Activated T-helper 9 cell treated with anti-CD3 and anti-CD28 coated beads, Interleukin-2, amount 50 U/mL, for 16 hours (primary cell): ENCODE data around the gene SCNN1A.
A peak's percentile ranks its signal among the peaks of the same experiment; 100 is the strongest.

Experiments
- DNase-seq: peaks from one replicate; pipeline ENCODE4 v3.0.0-alpha.2; 2020; ENCODE audit warnings: low read depth

Gene SCNN1A

DNA sequence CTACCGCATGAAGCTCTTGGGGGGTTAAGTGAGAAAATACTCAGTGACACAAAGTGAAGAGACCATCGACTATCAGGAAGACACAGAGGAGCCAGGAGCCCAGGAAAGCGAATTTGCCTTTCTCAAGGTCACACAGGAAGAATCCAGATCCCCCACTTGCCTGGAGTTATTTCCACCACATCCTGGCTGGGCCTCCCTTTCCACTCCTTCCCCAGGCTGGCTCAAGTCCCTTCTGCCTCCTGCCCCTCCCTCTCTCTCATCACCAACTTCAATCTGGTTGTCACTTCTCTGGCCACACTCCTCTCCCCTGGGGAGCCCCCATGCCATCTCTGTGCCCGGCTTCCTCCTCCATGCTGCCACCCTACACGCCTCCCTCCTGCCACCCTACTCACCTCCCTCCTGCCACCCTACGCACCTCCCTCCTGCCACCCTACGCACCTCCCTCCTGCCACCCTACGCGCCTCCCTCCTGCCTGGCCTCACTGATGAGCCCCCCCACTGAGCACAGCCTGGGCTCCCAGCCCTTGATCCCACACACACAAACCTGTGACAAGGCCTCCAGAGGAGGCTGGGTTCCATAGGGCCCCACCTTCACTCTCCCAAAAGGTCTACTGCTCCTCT, 6.3 kb downstream of the SCNN1A start:
- no peak for DNase-seq

DNA sequence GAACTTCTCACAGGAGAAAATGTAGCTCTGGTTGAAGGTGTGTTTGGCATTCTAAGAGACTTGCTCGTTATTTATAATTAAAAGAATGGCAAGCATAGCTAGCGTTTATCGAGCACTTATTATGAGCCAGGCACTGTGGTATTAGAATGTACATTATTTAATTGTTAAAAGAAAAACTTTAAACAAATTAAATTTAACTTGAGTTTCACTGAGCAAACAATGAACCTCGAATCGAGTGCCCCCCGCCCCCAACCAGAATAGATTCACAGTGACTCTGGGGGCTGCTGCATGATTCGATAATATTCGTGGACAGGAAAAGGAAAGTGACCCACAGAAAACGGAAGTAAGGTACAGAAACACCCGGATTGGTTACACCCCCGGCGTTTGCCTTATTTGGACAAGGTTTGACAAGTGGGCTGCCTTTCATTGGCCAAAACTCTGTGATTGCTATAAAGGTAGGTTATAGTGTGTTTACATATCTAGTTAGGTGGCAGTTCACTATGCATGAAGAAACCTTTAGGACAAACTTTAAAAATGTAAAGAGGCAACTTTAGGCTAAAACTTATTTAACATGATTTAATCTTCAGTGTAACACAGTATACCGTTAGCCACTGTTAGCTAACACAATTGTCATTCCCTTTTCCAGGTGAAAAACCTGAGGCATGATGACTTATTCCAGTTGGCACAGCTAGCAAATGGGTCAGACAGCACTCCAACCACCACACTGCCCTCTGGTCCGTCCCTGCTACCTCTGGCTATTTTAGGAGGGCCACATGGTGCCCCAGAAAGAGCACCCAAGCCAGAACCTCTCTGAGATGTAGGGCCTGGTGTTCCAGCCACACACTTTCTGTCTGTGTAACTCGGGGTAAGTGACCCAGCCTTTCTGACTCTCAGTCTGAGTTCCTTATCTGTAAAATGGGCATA, 7.1 kb downstream of the SCNN1A start:
- no peak for DNase-seq

DNA sequence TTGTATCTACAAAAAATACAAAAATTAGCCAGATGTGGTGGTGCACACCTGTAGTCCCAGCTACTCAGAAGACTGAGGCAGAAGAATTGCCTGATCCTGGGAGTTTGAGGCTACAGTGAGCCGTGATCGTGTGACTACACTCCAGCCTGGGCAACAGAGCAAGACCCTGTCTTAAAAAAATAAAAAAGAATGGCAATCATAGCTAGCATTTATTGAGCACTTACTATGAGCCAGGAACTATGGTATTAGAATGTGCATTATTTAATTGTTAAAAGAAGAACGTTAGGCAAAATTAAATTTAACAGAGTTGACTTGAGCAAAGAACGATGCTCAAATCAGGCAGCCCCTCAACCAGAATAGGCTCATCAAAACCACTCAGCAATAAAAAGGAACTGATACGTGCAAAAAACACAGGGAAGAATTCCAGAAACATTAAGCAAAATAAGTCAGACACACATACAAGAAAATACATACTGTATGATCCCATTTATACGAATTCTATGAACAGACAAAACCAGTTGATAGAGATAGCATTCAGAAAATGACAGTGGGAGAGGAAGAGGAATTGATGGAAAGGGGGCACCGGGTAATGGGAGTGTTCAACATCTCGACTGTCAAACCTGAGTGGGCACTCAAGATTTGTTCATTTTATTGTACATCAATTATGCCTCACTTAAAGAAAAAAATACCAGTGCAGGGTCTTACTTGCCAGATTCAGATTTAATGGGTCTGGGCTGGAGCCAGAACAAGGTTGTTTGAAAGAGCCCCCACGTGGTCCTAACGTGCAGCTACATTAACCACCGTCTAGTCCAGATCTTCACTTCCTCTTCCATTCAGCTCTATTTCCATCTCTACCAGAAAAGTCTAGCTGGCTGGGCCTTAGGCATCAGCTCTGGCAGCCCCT, 8.0 kb downstream of the SCNN1A start:
- no peak for DNase-seq

DNA sequence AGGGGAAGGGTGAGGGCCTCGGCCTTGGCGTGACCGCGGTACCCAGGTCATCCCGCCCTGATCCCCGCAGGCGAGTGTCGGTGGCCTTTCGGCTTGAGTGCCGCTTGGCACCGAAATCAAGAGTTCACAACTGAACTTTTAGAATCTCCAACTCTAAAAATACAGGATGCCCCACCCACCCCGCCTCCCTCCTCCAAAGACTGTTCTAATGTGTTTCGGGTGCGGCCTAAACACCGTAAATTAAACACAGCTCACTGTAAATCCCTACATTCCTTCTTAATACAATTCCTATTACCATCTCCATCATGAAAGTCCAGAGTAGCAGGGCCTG, 11.4 kb downstream of the SCNN1A start:
- DNase-seq: no peak

DNA sequence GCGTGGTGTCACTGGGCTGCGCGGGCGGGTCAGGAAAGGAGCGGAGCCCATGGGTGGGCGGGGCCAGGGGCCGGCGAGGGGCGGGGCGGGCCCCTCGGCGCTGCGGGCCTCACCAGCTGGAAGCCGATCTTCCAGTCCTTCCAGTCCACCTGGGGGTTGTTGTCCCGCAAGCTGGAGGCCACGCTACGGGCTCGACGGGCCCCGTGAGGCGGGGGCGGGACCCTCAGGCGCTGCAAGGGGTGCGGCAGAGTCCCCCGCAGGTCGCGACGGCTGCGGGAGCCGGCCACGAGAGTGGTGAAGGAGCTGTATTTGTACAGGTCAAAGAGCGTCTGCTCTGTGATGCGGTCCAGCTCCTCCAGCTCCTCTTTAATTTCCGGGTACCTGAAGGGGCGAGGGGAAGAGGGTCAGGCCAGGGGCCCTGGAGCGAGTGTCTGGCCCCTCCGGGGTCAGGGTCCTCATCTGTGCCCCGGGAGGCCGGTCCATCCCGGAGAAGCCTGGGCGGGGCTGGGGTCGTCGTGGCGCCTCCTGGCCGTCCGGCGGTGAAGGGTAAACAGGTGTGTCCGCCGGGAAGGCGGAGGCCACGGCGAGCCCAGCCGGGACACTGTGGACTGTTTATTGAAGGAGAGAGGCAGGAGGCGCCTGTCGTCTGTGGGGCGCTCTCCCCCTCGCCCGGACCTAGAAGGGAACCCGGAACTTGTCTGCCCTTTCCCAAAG, 11.9 kb downstream of the SCNN1A start:
- DNase-seq: peak; percentile 68

DNA sequence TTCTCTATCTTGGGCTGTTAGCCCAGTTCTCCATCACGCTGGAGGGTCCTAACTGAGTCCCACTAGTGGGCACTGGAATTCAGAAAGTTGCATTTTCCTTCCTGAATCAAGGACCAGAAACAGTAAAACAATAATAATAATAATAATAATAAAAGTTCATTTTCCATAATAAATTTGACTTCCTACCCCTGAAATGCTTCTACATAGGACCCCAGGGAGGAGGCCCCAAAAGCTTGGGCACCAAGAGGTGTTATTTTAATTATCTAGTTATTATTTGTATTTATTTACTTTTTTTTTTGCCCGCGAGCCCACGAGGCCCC, 12.4 kb downstream of the SCNN1A start:
- no peak for DNase-seq

DNA sequence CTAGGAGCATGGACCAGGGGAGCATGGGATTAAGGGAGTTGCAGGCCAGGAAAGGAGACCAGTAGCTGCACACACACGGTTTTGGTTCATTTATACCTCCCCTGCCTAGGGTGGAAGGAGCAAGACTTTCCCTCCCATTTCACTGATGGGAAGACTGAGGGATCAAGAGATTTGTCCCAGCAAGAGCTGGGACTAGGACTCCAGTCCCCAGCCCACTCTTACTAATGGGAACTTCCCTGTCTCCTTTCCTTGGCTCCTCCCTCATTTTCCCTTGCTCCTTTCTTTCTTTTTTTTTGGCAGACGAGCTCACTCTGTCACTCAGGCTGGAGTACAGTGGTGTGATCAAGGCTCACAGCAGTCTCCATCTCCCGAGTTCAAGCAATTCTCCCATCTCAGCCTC, 13.0 kb downstream of the SCNN1A start:
- DNase-seq: no peak

DNA sequence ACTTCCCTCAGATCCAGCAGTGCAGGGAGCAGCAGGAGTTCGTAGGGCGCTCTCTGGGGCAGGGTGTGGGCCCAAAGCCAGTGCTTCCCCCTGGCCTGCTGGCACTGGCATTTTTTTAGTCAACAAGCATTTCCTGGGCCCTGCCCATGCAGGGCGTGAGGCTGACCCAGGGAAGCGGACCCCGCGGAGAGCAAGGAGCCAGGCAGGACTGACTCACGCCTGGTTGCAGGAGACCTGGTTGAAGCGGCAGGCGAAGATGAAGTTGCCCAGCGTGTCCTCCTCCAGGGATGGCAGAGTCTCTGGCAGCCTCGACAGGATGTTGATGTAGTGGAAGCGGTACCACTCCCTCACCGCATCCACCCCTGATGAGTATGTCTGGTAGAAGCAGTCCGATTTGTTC, 13.5 kb downstream of the SCNN1A start:
- no peak for DNase-seq

DNA sequence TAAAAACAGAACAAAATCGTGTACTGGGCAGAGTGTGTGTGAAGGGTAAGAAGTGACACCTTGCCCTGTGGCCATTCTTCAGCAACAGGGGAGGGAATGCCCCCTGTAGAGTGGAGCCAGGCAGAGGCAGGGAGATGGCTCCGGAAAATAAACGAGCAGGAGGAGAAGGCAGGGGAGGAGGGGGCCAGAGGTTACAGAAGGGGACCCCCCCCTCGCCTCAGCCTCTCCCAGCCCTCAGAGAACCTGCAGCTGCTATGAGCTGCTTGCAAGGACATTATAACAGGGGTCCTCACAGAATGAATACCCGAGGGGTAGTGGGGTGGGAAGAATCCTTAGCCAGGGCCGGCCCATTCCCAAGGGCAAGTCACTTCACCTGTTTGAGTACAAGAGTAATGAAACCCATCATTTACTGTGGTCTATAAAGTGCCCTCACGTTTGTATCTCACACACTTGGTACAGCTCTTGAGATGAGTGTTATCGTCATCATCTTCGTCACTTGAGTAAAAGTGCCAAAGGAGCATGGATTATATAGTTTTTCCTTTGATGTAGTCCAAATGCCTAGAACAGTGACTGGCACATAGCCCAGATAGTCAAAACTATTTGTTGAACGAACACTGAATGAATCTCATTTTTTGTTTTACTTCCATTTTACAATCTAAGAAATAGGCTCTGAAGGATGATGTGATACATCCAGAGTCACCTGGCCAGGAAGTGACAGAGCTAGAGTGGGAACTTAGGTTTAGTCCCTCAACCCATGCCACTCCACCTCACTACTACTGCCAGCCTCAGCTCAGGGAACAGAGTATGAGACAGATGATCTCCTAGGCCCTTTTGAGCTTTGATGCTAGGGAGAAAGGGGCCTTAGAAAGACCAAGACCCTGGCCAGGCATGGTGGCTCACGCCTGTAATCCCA, 14.5 kb downstream of the SCNN1A start:
- no peak for DNase-seq

DNA sequence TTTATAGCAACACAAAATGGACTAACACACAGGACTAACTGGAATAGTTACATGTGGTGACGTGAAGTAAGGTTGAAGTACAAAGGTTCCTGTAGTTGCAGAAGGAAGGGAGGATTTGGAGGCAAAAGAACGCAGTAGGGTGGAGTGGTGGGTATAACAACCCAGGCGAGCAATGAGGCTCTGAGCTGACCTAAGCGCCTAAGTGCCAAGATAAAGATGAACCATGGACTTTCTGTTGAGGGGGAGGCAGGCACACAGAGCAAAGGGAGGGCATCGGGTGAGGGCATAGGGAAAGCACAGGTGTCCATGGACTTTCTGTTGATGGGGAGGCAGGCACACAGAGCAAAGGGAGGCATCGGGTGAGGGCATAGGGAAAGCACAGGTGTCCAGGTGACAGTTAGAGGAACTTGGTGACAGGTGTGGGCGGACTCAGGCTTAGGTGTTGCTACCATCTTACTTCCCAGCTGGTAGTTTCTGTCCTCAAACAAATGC, 15.2 kb downstream of the SCNN1A start:
- no peak for DNase-seq

DNA sequence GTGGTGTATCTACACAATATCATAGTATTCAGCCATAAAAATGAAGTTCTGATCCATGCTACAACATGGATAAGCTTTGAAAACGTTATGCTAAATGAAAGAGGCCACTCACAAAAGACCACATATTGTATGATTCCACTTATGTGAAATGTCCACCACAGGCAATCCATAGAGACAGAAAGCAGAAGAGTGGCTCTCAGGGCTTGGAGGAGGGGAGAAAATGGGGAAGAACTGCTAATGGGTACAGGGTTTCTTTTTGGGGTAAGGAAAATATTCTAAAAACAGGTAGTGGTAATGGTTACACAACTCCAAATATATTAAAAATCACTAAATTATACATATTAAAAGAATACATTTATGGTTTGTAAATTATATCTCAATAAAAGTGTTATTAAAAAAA, 16.5 kb downstream of the SCNN1A start:
- DNase-seq: no peak

DNA sequence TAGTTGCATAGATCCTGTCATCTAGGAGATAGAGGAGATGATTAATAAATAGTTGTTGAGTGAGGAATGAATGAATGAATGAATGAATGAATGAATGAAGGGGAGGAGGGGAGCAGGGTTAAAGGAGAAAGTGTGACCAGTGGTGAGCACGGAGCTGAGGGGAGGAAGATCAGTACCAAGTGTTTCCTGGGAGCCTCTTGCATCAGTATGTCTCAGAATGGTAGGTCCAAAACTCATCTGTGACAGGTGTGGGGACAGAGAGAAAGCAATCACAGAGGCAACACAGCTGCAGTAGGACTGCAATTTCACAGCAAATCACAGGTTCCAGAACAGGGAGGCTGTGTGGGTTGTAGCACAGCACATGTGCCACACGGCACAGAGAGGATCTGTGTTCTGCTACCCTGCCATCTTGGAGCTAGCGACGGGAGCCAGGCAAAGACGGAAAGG, 19.0 kb downstream of the SCNN1A start:
- DNase-seq: no peak

DNA sequence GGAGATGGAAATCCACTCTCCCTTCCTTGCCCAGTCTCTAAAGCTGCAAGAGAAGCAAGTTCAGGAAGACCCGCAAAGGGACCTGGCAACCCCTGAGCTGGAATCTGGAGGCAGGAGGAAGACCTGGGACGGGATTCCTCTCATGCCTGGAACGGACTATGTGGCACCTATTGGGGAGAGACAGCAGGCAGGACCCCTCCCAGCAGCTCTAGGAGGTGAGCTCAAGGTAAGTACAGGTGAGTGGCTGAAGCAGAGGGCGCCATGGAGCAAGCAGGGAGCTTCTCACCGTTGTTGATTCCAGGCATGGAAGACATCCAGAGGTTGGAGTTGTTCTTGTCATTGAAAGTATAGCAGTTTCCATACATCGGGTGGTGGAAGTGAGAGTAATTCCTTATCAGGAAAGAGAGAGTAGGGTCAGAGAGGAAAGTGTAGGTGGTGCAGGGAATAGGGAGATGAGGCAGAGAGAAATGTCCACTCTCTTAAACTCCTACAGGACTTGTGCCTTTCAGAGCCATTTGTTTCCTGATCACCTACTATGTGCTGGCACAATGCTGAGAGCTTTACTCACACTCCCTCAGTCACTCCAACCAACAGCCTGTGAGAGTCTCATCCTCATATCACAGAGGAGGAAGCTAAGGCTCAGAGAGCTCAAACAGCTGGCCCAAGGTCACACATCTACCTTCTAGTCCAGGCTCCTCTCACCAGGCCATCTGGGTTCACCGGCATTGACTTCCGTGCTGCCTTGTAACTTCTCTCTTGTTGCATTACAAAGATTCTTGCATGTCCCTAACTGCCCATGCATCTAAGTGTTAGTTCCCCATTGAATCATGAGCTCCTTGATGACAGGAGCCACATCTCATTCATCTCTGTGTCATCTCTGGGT, 19.6 kb downstream of the SCNN1A start:
- no peak for DNase-seq

DNA sequence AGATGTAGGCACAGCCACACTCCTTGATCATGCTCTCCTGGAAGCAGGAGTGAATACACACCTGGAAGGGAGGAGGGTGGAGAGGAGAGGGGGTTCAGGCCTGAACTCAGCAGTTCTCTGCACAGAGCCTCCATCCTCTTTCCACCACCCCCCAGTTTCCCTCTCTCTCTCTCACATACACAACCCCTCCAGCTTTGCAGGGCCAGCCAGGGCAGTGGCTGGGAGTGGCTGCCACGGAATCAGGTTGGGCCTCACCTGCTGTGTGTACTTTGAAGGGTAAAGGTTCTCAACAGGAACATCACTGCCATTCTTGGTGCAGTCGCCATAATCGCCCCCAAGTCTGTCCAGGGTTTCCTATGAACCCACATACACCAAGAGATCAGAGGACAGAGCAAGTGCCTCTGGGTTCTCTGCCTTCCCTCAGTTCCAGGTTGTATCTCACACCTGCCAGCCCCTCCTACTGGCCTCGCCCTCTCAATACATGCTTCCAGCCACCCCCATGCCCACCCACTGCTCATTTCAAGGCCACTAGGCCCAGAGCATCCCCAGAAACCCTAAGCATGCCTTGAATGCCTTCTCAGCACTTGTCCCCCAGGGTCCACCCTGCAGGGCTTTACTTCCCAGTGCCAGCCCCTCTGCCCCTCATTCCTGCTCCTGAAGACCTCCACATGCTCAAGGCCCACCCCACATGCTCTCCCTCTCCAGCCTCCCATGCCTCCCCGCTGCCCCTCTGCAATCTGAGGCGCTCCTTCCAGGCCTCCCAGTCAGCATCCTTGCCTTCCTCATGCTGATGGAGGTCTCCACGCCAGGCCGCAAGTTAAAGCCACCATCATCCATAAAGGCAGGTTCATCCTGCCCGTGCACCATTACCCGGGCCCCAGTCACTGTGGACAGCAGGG, 20.6 kb downstream of the SCNN1A start:
- DNase-seq: no peak

DNA sequence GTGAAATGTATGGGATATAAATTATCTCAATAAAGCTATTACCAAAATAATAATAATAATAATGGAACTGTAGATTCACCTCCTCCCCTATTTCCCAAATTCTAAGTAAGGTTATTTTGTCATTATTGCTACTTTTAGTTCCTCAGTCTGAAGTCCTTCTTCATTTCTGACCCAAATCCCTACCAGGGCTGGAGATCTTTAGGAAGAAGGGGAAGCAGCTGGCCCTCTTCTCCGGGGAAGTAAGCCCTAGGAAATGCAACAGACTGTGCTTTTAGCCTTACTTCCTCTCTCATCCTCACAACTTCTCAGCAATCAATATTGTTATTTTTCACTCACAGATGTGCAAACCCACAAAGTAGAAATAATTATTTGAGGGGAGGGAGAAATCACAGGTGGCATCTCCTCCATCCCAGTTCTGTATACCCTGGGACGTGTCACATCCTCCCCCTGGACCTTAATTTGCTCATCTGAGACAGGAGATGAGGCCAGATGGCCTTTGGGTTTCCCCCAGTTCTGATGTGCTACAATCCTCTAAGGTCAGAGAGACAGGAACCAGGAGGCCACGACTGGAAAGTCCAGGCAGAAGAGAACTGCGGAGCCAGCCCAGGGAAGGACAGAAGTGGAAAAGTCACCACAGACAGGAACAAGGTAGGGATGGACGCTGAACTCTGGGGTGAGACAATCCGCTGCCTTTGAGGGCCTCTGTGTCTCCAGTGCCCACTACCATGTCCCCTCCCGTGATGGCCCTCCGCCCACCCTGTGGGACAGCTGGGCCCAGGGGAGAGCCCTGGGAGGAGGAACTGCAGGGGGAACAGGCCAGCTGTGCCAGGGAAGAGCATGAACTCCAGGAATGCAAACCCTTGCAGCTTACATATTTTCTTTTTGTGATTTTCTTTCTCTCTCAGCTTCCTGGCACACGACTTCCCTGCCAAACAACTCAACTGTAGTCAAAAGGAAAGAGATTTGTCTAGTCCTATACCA, 22.9 kb downstream of the SCNN1A start:
- no peak for DNase-seq

DNA sequence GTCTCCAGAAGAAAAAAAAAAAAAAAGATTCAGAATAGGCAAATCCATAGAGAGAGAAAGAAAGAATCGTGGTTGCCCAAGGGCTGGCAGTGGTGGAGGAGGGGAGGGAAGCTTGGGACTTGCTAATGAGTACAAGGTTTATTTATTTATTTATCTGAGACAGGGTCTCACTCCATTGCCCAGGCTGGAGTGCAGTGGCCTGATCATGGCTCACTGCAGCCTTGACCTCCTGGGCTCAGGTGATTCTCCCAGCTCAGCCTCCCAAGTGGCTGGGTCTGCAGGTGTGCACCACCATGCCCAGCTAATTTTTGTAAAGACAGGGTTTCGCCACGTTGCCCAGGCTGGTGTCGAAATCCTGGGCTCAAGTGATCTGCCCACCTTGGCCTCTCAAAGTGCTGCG, 23.7 kb downstream of the SCNN1A start:
- no peak for DNase-seq
